Bronchial smooth muscle cell (primary cell): ENCODE measurements around the gene ZMYND19. TPM values are rescaled to one million over a fixed set of nuclear protein-coding genes. Genes with fewer than 3 reads are reported as not detected.

Experiments
- total RNA-seq: library from RNA; depleted of rRNA; stranded (reverse); fragments of >200 nt; gene quantifications from 2 replicates; pipeline ENCODE4 v1.2.1, GENCODE V29; 2014

The ZMYND19 gene
- 8.6 and 8.7 TPM in 2 replicates for total RNA-seq

DNA sequence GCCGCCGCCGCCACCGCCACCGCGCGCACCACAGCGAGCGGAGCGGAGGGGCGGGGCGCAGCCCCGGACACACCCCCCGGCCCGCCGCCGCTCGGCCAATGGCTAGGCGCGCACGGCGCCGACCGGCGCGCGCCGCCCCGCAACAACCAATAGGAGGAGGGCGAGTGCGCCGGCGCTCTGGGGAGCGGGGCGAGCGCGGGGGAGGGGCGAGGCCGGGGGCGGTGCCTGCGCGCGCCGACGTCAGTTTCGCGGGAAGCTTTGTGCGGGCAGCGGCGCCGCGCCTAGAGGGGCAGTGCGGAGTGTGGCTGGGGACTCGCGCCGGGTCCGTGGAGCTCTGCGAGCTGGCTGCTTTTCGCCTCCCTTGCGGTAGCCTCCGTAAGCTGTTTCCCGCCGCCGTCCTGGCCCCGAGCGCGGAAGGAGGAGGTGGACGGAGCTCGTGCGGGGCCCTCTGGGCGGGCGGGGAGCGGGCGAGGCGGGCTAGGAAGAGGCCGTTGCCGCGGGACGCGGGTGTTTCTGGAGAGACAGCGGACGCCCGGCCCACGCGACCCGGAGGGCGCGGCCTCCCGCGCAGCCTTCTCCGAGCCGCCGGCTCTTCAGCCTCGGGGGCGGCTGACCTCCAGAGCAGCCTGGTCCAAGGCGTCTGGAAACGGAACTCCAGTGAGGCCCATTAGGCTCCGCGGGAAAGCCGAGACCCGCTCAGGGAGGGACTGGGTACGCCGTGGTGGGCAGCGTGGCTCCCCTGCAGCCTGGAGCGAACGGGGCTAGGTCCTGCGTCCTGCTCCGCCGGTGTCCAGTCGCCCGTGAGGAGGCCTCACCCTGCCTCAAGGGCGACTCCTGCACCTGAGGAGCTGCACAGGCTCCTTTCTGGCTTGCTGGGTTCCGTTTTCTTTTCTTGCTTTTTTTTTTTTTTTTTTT, at the start of gene ZMYND19:
ZMYND19 (minus strand) TSS at position 44 of the 915 bp plus-strand sequence. CDS start 249 bp downstream, outside the sequence.

DNA sequence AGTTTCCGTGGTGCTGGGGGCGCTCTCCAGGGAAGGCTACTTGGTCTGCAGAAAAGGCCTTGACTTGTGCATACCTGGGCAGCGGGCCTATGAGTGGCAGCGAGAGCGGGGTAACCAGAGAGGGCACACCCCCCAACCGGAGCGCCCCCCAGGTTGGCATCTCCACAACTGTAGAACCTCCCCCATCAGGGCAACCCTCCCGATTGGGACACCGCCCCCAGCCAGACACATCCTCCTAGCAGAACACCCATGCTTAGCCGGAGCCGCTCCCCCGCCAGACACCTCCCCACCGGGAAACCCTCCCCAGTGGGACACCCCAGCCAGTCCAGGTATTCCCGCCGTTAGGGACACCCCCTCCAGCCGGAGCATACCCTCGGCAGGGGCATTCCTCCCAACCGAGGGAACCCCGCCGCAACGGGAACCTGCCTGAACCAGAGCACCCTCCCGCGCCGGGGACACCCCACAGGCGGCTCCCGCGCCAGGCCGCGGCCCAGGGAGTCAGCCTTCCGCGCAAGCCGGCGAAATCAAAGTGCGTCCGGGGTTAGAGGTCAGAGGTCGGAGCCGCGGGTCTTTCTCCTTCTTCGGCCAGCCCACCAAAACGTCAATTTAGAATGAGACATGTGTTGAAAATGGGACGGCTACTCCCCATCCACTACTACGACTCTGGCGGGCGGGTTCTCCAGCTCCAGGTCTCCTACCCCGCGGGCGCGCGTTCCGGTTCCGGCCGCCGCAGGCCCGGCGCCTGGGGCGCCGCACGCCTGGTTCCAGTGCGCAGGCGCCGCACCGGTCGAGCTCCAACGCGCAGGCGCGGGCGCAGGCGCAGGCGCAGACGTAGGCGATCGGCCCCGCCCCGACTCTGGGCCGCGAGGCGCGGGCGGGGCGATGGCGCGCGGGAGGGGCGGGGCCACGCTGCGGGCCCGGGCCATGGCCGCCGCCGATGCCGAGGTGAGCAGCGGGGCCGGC, 28.1 kb upstream of the ZMYND19 start, which contains the start of gene EHMT1:
EHMT1 (plus strand) TSS at position 901 of the 963 bp plus-strand sequence; CDS start at position 925, 24 bp downstream.

GRCh38 chr9:137605121-137606004, 15.1 kb upstream of the ZMYND19 start, which contains the start of gene ARRDC1:
ARRDC1 (plus strand) TSS chr9:137605686; CDS start chr9:137605718, 32 bp downstream.

DNA sequence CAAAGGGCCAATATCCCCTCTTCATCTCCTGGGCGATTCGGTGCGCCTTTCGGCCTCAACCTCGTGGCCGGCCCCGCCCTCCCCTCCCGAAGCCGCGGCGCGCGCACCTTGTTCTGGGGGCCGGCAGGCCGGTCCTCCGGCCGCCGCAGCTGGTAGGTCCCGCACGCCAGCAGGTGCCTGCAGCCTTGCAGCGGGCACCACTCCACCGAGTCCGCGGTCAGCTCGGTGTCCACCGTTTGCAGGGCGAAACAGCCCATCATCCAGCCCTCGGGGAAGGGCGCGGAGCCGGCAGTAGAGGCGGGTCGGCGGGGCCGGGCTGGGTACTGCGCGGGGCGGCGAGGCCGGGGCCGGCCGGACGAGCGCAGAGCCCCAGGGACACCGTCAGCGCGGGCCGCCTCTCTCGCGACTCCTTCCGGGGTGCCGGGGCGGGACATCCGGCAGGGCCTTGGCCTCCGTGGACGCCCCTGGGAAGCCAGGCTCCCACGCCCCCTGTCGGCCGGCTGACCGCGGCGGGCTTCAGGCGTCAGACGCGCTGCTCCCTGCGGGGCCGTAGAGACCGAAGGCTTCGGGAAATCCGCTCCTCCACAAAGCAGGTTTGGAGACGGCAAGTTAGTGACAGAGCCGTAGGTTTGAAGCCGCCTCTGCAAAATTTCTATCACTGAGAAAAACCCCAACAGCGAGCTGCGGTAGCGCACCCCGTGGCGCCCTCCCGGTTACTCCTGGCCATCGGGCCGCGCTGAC, 11.6 kb downstream of the ZMYND19 start, which contains the start of gene DPH7:
DPH7 (minus strand) TSS at position 408 of the 741 bp plus-strand sequence; CDS start at position 260, 148 bp downstream.

GRCh38 chr9:137551264-137552021, 38.9 kb downstream of the ZMYND19 start, which contains the start of gene MRPL41:
MRPL41 (plus strand) TSS chr9:137551879; CDS start chr9:137552082, 203 bp downstream.

GRCh38 chr9:137550231-137550621, 40.1 kb downstream of the ZMYND19 start, which contains the start of gene PNPLA7:
PNPLA7 (minus strand) TSS chr9:137550402; CDS start chr9:137550197, 205 bp downstream.

Other genes with a start within 250 kb of the ZMYND19 start
- gene EXD3, start 167.3 kb downstream of the ZMYND19 start, total RNA-seq = 8.0 and 9.5 TPM in 2 replicates
- gene NOXA1, start 167.1 kb downstream of the ZMYND19 start, total RNA-seq = 0.26 and 0.95 TPM in 2 replicates
- under 0.01 TPM in 1 of 2 replicates, not detected in the other for gene ENTPD8, start 149.2 kb downstream of the ZMYND19 start, total RNA-seq
- 10.5 and 11.3 TPM in 2 replicates for gene NSMF, start 131.2 kb downstream of the ZMYND19 start, total RNA-seq
- 1.8 and 3.0 TPM in 2 replicates for gene PNPLA7, start 40.1 kb downstream of the ZMYND19 start, total RNA-seq
- 32.7 and 62.6 TPM in 2 replicates for gene MRPL41, start 38.6 kb downstream of the ZMYND19 start, total RNA-seq
- gene DPH7, start 11.6 kb downstream of the ZMYND19 start, total RNA-seq = 15.4 TPM in 2 replicates
- 11.7 and 11.8 TPM in 2 replicates for gene ARRDC1, start 15.2 kb upstream of the ZMYND19 start, total RNA-seq
- gene EHMT1, start 28.5 kb upstream of the ZMYND19 start, total RNA-seq = 37.0 and 47.2 TPM in 2 replicates